Renal cortex interstitium (tissue), 11 donors: ENCODE measurements around the gene CRTC1. TPM values are rescaled to one million over a fixed set of nuclear protein-coding genes. Genes with fewer than 3 reads are reported as not detected.

Experiments
- DNase-seq, 11 donors: peaks; one replicate each; pipeline ENCODE4 v3.0.0-alpha.2; 2013; ENCODE audit warnings: low read depth in 9 of 11, low spot score in 4 of 11; ENCODE audit errors: extremely low read depth in 1 of 11
- polyA plus RNA-seq, 3 donors: library from polyadenylated mRNA; unstranded; fragments of 120-200 nt; gene quantifications; one replicate each; pipeline ENCODE4 v1.2.1, GENCODE V29; 2013; ENCODE audit not compliant: insufficient read length in 3 of 3

The CRTC1 gene
- polyA plus RNA-seq, 3 donors: 15.4 to 27.1 (median 22.7) TPM

GRCh38 chr19:18649371-18650020 lies 34.0 kb upstream of the CRTC1 start:
- DNase-seq: peak in 2 of 11 donors; percentile 43 to 57

- no peak for DNase-seq
Observed at GRCh38 chr19:18650021-18650390, 33.5 kb upstream of the CRTC1 start.

GRCh38 chr19:18650468-18651041 lies 32.9 kb upstream of the CRTC1 start:
- DNase-seq: no peak

- DNase-seq: no peak
Observed at GRCh38 chr19:18651300-18651699, 32.2 kb upstream of the CRTC1 start.

GRCh38 chr19:18651733-18652132 lies 31.7 kb upstream of the CRTC1 start:
- no peak for DNase-seq

- no peak for DNase-seq
Observed at GRCh38 chr19:18653853-18654252, 29.6 kb upstream of the CRTC1 start.

- DNase-seq: no peak
Observed at GRCh38 chr19:18654469-18654868, 29.0 kb upstream of the CRTC1 start.

GRCh38 chr19:18655173-18655844 lies 28.2 kb upstream of the CRTC1 start:
- no peak for DNase-seq

- no peak for DNase-seq
Observed at GRCh38 chr19:18656337-18657086, 27.0 kb upstream of the CRTC1 start.

- peak in 1 of 11 donors; percentile 64 for DNase-seq
Observed at GRCh38 chr19:18657590-18658365, 25.7 kb upstream of the CRTC1 start.

- DNase-seq: no peak
Observed at GRCh38 chr19:18658366-18658855, 25.1 kb upstream of the CRTC1 start.

- no peak for DNase-seq
Observed at GRCh38 chr19:18659281-18660050, 24.0 kb upstream of the CRTC1 start.

GRCh38 chr19:18660051-18660910 lies 23.2 kb upstream of the CRTC1 start:
- peak in 1 of 11 donors; percentile 43 for DNase-seq

- DNase-seq: no peak
Observed at GRCh38 chr19:18660939-18661670, 22.4 kb upstream of the CRTC1 start.

- no peak for DNase-seq
Observed at GRCh38 chr19:18662972-18663732, 20.3 kb upstream of the CRTC1 start.

- no peak for DNase-seq
Observed at GRCh38 chr19:18663940-18664530, 19.4 kb upstream of the CRTC1 start.
